COR-L47 (cell line): ENCODE results near the gene NAXD.
"Not testable (repeated sequence)": the region's sequence is repeated elsewhere in the genome, so short reads cannot be mapped to it uniquely, and the experiment has no call there.

ENCODE experiments used
- DNase-seq: peaks from one replicate; lab custom pipeline; 2025; lab: John Stamatoyannopoulos, UW

The NAXD gene

DNA sequence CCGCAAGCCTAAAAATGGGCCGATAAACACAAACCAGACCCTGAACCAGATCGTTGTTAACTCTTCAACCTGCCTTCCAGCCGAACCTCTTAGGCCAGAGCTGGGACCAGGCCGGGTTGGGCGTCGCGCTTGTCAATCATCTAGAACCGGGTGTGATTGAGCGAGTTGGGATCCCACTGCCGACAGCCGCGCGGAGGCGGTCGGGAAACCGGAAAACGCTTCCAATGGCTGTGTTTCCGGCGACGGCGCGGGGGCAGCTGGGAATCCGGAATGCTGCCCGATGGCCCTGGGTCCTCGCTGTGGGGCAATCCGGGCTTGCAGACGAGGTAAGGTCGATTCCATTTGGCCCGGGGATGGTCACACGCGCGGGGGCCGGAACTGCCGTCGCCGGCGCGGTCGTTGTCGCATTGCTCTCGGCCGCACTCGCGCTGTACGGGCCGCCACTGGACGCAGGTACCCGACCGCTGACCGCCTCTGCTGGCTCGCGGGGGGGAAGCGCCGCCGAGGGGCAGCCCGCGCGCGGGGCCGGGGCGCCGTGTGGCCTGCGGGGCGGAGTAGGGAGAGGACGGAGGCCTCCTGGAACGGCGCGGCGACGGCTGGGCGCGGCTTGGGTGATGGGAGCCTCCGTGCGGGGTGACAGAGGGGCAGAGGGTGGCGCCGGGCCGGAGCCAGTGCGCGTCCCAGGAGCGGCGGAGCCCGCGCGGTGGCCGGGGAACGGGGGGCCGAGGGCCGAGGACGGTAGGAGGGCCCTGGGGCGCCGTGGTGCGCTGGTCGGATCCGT is at the start of gene NAXD:
TSS of gene NAXD (plus strand) at position 224 of the 781 bp plus-strand sequence. CDS start at position 281, 57 bp downstream.
- DNase-seq = peak; percentile 99

- DNase-seq = no peak
Observed at GRCh38 chr13:110566171-110566570, 49.2 kb upstream of the NAXD start.

GRCh38 chr13:110568612-110569011 is 46.7 kb upstream of the NAXD start:
- DNase-seq = no peak

GRCh38 chr13:110569962-110570361 is 45.4 kb upstream of the NAXD start:
- DNase-seq = not testable (repeated sequence)

GRCh38 chr13:110570886-110571285 is 44.5 kb upstream of the NAXD start:
- no peak for DNase-seq

DNA sequence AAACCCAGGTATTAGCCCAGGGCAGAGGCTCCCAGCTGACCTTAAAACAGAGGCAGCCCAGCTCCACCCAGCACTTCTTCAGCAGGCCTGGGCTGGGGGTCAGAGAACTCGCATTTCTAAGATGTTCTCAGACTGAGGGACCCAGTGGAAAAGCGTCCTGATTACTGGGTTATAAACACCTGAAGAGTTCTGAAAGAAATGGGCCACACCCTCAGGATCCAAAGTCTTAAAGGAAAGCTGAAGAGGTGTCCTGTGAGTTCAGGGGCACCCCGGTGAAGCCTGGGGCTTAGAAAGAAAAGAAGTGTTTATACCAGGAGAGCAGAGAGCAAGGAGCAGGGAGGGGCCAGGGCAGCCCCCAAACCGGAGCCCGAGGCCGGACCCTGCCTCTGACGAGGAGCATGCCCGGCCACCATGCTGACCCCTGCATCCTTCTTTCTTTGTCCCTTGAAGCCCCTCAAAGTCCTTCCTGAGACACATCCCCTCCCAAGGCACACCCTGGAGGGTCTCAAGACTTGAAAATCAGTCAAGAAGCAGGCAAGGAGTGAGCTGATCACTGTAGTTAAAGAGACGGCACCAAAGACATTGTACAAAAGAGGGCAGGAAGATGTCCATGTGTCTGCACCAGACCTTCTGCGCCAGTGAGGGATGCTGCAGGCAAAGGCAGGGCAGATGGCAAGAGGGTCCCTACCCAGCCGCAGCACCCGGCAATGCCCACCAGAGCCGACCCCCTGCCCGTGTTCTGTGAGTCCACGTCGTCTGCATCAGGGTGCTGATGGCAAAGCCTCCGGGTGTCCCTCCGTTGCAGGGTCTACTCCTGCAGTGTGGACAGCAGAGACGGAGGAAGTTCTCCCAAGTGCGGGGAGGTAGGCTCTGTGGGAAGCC is 43.2 kb upstream of the NAXD start:
- DNase-seq = no peak

- DNase-seq = no peak
Observed at GRCh38 chr13:110572778-110573118, 42.6 kb upstream of the NAXD start.

GRCh38 chr13:110574161-110574560 is 41.2 kb upstream of the NAXD start:
- no peak for DNase-seq

GRCh38 chr13:110575322-110576069 is 39.8 kb upstream of the NAXD start:
- no peak for DNase-seq

- no peak for DNase-seq
Observed at GRCh38 chr13:110576070-110576394, 39.3 kb upstream of the NAXD start.

DNA sequence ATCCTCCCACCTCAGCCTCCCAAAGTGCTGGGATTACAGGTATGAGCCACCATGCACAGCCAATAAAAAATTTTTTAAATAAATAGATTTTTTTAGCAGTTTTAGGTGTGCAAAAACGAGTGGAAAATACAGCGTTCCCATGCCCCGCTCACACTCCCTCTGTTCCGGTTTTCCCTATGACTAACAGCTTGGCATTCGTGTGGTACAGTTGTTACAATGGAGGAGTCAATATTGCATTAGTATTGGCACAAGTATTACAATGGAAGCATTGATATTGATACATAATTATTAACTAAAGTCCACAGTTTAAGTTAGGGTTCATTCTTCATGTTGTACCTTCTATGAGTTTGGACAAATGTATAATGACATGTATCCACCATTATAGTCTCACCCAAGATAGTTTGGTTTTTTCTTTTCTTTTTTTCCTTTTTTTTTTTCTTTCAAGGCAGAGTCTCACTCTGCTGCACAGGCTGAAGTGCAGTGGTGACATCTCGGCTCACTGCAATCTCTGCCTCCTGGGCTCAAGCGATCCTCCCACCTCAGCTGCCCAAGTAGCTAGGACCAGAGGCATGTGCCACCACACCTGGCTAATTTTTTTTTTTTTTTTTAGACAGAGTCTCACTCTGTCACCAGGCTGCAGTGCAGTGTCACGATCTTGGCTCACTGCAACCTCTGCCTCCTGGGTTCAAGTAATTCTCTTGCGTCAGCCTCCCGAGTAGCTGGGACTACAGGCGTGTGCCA is 38.4 kb upstream of the NAXD start:
- DNase-seq = no peak

GRCh38 chr13:110578363-110578762 is 37.0 kb upstream of the NAXD start:
- DNase-seq = no peak

DNA sequence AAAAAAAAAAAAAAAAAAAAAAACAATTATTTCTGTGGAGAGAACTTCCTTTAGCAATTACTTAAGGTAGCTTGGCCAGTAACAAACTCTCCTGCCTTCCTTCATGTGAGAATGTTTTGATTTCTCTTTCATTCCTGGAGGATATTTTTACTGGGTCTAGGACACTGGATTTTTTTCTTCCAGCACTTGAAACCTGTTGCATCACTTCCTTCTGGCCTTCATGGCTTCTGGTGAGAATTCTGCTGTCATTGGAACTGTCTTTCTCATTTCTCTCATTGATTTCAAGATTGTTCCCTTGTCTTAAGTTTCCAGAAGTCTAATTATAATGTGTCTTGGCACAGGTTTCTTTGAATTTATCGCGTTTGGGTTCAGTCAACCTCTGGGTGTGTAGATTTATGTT is 34.5 kb upstream of the NAXD start:
- DNase-seq = no peak

- DNase-seq = no peak
Observed at GRCh38 chr13:110581506-110582185, 33.7 kb upstream of the NAXD start.

GRCh38 chr13:110582421-110582954 is 32.9 kb upstream of the NAXD start:
- DNase-seq = no peak

DNA sequence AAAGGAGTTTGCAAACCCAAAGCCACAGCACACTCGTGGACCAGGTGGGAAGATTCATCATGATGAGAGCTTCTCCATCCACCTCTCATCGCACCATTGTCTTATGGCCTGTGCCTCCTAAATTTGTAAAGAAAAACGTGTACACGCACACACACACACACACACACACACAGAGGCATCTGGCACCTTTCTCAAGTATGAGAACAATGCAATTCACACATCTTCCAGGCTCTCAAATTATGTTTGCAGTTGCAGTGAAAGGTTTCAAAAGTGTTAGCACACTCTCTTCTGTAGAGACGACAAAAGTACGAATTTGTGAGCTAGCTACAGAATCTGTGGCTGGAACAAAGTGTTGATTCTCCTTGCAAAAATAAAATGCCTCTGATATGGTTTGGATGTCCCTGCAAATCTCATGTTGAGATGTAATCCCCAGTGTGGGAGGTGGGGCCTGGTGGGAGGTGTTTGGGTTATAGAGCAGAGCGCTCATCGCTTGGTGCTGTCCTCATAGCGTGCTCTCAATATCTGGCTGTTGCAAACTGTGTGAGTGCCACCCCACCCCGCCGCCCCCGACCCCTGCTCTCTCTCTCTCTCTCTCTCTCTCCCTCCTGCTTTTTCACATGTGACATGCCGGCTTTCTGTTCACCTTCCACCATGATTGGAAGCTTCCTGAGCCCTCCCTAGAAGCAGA is 32.0 kb upstream of the NAXD start:
- DNase-seq = no peak

DNA sequence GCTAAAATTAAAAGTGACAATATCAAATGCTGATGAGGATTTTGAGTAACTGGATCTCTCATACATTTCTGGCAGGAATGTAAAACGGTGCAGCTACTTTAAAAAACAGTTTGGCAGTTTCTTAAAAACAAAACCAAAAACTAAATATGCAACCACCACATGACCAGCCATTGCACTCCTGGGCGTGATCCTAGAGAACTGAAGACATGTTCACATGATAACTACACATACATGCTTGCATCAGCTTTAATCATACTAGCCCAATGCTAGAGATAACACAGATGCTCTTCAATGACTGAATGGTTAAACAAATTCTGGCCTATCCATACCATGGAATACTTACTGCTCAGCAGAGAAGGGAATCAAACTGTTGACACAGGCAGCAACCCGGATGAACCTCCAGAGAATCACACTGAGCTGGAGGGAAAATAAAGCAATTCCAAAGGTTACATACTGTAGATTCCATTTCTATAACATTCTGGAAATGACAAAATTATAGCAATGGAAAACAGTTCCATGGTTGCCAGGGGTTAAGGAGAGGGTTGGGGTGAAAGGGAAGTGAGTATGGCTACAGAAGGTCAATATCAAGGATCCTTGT is 25.5 kb upstream of the NAXD start:
- DNase-seq = no peak

DNA sequence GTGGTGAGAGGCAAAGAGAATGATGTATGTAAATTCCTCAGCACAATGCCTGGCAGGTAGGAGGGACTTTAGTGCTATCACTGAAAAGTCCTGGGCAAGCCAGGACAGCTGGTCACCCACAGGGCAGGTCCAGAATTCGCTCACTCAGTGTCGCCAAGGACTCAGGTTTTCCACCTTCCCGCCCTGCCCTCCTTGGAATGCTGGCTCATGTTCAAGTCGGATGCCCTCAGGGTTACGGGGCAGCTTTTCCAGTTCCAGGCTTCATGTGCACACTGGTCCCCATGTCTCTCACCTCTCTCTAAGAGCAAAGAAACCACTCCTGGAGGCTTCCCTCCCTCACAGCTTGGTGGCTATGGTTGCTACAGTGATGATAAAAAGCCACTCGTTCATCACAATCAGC is 24.8 kb upstream of the NAXD start:
- DNase-seq = no peak

GRCh38 chr13:110592665-110593064 is 22.7 kb upstream of the NAXD start:
- DNase-seq = no peak
